Measurements from ENCODE around the gene SYT3.

- TF ChIP-seq, protein P1, sequence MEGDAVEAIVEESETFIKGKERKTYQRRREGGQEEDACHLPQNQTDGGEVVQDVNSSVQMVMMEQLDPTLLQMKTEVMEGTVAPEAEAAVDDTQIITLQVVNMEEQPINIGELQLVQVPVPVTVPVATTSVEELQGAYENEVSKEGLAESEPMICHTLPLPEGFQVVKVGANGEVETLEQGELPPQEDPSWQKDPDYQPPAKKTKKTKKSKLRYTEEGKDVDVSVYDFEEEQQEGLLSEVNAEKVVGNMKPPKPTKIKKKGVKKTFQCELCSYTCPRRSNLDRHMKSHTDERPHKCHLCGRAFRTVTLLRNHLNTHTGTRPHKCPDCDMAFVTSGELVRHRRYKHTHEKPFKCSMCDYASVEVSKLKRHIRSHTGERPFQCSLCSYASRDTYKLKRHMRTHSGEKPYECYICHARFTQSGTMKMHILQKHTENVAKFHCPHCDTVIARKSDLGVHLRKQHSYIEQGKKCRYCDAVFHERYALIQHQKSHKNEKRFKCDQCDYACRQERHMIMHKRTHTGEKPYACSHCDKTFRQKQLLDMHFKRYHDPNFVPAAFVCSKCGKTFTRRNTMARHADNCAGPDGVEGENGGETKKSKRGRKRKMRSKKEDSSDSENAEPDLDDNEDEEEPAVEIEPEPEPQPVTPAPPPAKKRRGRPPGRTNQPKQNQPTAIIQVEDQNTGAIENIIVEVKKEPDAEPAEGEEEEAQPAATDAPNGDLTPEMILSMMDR (IDR thresholded peaks at IDR 0.05), result no peak
- TF ChIP-seq POLR2A (IDR thresholded peaks at IDR 0.05), result no peak
Observed at GRCh38 chr19:50644315-50644915, 4.7 kb upstream of the SYT3 start.
